GM19240 (cell line): ENCODE measurements around the gene NHLRC1.

ENCODE experiments used
- DNase-seq: peaks from one replicate; pipeline ENCODE4 v3.0.0; 2011; ENCODE audit warnings: low spot score; ENCODE audit not compliant: insufficient read length

The NHLRC1 gene

DNA sequence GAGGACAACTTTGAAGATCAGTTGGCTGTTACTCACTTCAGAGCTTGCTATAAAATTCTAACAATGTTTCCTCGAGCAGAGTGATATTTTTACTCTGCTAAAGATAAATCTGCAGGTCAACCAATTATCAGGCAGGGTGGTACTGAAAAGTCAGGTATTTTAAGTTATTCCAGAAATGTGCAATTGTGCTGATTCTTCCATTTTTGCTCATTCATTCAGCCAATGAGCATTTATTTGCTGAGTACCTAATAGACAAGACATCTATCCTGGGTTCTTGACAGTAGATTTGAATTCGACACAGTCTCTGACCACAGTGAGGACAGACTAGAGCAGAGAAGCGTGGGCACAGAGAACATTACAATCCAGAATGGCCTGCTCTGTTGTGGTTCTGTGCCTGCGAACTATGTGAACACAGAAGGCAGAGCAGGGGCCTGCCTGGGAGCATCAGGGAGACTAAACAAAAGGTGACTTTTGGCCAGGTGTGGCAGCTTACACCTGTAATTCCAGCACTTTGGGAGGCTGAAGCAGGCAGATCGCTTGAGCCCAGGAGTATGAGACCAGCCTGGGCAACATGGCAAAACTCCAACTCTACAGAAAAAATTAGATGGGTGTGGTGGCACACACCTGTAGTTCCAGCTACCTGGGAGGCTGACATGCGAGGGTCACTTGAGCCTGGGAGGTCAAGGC, 17.6 kb upstream of the NHLRC1 start:
- DNase-seq, result no peak

DNA sequence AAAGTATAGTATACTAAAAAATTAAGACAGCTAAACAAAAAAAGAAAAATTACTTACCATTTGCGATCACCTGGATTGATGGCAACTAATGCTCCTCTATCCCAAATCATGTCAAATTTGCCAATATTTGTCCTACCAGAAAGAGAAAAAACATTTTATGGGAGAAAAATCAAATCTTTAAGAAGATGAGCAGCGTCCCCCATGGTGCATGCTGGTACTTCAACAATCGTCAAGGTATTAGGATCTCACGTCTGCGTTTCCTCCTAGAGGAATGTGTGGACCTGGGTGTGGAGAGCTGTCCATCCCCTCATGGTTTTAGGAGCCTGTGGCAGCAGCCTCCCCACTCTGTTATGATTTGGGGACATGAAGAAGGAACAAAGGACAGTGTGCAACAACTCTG, 16.4 kb upstream of the NHLRC1 start:
- no peak for DNase-seq

DNA sequence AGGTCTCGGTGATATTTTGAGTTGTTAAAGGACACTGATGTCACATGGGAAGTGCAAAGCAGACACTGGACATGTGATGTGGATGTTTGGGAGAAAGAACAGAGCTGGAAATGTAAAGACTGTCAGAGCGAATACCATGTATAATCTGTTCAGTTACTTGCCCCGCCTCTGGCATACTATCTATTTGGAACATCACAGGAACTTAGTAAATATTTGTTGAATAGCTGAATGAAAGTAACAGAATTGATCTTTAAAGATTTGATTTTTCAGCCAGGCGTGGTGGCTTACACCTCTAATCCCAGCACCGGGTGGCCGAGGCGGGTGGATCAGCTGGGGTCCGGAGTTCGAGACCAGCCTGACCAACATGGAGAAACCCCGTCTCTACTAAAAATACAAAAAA, 13.8 kb upstream of the NHLRC1 start:
- DNase-seq, result no peak

DNA sequence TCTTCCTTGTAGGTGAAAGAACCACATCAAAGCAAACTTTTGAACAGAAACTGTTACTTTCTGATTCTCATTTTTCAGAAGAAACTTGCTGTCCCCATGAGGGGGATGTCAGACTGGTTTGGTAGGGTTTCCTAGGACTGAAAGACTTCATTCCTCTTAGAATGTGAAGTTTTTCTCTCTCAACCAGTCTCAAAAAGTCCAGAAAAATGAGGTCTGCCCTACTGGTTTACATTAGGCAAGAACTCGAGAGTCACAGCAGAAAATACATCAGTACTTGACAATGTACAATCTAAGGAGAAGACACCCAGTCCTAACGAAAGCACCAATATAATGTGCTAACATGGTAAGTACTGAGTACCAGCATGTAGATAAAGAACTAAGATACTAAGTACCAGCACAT, 12.7 kb upstream of the NHLRC1 start:
- DNase-seq, result no peak

DNA sequence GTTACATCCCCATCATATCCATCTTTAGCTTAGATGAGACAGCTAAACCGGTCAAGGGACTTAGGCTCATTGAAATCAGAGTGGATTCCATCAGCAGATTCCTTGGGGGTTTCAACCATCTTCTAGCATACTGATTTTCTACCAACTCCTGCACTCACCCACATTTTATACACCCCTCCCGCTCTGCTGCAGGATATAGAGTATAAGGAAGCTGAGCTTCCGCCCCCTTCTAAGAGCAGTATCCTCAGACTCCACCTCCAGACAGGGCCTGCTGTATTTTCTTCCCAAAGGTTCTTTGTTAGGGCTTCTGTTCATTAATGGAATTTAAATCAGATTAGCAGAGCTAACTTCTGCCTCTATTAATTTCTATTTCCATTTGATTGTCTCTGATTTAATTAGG, 9.9 kb upstream of the NHLRC1 start:
- DNase-seq, result no peak

DNA sequence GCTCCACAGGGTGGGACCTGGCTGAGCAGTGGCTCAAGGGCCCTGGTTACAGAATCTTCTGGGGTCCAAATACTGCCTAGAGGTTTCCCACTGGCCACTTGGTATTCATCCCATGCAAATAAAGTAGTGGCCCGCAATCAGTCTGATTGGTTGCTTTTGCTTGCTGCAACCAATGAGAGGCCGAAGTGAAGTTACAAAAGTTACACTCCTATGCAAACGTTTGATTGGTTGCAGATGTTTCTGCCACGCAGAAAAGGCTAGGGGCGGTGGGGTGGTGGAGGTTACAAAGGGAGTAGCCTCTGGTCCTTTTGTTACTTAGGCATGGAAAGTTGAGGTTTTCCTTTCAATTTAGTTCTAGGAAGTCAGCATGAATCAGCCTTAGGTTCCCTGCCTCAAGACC, 3.6 kb upstream of the NHLRC1 start:
- DNase-seq, result no peak

DNA sequence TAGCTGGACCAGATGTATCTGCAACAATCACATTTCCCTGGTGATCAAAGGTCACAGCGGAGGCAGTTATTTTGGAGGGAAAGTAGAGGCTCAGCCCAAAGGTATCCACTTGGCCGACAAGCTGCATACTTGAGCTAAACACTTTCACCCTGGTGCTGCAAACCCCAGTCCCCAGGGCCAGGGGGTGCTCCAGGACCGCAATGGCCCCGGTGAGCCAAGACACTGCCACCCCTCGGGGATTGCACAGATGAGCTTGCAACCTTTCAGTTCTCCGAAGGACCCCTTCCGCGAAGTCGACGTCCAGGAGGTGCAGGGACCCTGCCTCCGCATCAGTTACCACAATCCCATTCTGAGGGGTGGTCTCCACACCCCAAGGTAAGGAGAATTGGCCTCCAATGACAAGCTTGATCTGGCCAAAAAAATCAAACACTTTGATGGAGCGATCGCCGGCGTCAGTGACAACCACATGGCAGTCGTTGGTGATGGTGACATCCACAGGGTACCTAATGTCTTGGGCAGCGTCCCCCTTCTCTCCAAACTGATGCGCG, 823 bp downstream of the NHLRC1 start:
- no peak for DNase-seq

DNA sequence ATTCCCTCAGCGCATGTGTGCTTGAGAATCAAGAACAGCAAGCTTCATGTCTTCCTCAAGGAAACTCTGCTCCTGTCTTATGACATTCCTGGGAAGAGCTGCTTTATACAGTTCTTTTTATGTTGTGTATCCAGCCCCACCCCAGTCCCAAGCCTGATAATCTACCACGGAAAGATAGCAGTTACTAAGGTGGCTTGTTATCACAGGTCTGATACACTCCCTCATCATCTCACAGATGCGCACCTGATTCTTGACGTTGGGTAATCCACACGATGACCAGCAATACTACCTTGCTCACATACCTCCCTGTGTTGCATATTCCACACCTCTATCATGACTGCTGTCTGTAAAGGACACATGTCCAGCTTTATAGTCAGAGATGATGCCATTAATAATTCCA, 3.2 kb downstream of the NHLRC1 start:
- no peak for DNase-seq

DNA sequence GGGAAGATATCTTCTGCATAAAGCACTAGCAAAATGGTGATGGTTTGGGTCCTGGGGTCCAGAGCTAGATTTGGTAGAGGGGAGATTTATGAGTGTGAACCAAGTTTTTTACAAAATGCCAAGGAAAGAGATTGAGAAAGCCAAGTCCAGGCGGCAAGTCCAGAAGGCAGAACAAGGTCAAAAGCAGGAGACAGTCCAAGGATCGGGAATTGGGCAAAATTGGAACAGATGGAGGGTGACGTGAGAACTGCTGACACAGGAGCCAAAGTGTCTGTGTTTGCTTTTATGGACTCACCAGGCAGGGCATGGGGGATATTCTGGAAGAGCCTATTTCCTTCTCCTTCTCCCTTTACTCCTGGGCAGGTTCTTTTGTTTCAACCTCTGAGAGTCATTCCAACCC, 4.1 kb downstream of the NHLRC1 start:
- DNase-seq, result no peak

DNA sequence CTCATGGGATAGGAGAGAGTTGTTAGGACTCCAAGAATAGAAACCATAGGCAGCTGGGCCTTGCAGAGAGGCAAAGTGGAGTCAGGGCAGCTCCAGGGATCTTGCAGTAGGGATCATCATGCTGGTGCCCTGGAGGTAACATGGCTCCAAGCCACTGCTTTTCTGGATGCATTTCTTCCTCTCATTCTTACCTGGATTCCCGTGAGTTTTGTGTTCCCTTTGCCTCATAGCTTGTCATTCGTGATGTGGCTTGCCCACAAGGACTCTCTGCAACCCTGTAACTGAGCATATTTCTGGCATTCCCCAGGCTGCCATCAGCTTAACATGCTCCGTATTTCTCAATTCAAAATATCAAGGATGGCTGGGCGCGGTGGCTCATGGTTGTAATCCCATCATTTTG, 5.3 kb downstream of the NHLRC1 start:
- DNase-seq, result no peak

DNA sequence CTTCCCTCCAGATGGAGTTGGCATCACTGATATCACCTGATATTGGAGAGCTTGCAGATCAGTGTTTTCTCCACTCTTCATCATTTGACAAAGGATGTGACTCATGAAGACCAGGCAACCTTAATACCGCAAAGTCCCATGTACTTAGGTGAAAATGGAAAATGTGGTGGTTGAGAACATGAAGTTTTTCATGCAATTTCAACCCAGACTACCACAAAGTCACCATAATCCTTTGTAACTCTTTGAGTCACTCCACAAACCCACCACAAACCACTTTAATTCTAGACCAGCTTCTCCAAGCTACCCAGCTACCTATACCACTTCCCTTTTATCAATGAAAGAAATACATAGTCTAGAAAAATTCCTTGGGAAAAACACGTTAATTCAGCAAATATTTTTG, 7.1 kb downstream of the NHLRC1 start:
- no peak for DNase-seq

DNA sequence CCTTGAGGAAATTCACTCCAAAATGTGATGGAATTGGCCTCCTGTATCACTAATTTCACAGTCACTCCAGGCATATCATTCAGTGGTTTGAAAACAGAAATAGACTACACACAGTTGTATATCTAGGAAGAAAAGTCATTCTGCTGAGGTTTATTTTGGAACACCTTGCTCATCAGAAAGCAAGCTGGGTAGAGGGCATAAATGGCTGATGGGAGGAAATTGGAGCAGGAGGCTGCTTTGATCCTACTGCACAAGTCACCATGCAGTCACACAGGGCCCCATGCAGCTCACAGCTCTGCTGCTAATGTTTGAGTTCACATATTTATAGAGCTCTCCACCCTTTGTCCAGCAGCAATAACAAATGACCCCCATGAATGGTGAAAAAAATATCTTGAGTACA, 12.3 kb downstream of the NHLRC1 start:
- DNase-seq, result no peak

DNA sequence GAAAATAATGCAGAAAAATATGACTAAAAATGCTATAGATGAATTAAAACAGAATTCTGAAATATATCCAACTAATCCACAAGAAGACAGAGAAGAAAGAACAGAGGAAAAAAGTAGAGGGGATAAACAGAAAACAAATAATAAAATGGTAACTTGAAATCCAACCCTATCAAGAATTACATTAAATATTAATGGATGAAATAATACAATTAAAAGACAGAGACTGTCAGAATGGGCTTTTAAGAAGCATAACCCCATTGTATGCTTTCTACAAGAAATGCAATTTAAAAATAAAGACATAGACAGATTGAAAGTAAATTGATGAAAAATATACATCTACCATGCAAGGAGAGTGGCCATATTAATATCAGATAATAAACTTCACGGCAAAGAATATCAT, 15.4 kb downstream of the NHLRC1 start:
- DNase-seq, result no peak

DNA sequence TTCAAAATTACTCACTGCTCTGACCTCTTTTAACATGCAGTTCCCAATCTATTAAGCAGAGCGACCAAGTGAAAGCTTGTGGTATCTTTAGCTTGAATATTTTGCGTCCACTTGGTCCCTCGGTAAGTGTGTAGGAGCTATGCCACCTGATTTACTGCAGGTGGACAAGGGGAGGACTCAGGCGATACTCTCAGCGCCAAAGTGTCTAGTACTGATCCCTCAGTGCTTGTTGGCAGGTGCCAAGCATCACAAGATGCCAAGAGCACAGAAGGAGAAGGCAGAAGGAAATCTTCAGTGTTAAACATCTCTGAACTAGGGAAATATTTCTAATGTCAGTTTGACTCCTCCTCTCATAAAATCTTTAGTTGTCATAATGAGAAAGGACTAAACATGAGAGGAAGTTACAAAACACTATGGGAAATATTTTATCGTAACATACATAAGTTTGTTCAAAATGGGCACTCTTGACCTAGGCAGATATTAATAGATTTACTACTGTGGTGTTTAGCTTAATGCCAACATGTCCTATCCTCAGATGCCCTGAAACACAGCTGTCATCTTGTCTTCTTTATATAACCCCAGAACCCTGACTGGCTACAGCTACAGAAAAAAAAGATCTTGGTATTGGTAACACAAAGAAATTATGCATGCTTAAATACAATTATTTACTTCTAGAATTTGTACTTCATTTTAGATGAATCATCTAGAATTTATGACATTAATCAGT, 19.5 kb downstream of the NHLRC1 start:
- no peak for DNase-seq

DNA sequence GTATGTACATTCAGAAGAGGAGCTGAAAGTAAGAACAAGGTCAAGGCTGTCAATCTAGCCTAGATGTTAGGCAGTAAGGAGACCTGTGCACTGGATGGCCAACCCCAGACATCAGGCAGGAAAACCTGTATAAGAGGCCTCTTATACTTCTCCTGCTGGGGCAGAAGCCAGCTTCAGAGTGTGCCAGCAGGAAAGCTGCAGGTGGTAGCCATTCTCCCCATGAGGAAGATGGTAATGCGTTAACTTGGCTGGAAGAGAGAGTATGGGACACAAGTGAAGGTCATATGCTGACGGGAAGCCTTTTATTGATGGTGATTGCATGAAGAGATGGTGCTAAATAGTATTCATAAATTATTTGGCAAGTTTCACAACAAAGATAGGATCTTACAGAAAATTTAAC, 20.6 kb downstream of the NHLRC1 start:
- DNase-seq, result no peak

DNA sequence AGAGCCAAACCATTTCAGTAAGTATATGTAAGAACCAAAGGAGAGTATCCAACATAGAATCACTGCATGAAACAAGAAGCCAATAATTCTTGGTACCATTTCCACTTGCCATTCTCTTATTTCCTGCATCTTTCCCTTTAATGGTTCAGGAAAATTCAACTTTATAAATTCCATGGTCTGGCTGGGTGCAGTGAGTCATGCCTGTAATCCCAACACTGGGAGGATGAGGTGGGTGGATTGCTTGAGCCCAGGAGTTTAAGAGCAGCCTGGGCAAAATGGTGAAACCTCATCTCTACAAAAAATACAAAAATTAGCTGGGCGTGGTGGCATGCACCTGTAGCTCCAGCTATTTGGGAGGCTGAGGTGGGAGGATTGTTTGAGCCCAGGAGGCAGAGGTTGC, 21.2 kb downstream of the NHLRC1 start:
- no peak for DNase-seq

DNA sequence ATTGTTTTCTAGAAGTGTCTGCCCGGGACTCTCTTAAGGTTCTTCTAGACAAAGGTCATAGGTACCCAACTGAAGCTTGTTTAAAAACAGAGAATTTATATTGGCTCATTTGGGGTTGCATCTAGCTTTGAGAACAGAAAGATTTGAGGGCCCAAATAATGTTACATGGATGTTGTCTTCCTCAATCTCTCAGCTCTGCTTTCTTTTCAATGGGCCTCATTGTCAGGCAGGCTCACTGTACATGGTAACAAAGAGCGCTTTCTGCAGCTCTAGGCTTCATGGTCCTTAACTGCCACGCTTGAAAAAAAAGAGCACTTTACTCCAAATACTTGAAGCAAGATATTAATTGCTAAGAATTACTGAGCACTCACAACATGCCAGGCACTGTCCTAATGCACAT, 22.2 kb downstream of the NHLRC1 start:
- DNase-seq, result no peak

DNA sequence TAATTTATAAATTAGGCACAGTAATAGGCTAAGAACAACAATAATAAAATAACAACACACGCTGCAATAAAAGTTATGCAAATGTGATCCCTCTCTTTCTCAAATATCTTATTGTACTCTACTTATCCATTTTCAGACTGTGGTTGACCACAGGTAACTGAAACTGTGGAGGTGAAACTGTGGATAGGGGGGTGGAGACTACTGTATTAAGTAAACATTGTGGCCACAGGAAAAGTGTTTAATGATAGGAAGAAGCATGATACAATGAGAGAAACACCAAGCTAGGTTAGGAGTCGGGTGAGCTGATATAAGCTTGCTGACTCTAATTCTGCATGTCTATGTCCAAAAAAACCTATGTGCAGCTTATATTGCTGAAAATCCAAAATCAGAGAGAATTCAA, 23.0 kb downstream of the NHLRC1 start:
- no peak for DNase-seq

DNA sequence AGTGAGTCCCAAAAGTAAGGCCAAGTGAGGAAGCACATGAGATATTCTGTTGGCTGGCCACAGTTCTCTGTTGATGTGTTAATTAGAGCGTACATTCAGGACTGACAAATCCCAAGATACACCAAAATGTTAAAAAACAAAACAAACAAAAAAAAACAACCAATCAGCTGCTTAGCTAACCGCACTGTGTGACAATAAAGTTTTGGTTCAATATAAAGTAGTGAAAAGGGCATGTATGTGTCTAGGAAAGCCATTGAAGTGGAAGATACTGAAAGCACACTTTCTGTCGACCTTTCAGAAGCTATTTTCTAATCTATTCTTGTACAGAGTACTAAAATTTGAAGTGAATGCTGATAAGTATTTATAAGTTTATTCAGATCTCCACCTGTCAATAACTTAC, 26.1 kb downstream of the NHLRC1 start:
- DNase-seq, result no peak

DNA sequence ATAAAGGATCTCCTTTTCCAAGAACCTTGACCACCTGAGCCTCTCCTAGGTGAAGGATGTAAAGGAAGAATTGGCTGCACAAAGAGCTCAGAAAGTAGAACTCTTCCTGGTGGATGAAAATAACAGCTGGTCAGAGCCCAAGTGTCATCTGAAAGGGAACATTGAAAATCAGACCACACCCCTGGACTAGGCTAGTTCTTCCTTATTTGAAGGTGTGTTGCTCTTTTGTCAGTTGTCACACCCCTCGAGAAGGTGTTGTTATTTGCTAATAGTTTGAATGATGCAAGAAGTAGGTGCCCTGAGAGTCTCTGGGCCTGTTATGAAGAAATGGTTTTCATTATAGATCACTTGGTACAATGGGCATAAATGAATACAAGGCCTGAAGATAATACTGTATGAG, 31.1 kb downstream of the NHLRC1 start:
- no peak for DNase-seq

DNA sequence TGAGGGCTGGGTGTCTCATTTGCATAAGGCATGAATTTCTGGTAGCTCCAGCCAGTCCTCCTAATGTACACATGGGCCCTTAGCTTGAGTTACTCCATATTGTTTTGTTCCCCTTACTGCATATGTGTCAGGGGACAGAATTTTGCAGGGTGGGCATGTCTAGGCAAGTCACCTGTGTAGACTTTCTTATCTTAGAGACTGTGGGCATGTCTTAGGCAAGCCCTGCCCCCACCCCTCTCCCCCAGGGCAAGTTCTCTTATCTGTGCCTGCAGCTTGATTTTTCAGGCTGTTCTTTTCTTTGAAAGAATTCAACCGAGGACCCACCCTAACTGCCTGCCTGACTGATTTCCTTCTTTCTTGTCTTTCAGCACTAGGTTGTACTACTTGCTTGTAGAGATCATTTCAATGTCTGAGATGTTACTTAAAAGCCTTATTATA, 32.1 kb downstream of the NHLRC1 start:
- no peak for DNase-seq

DNA sequence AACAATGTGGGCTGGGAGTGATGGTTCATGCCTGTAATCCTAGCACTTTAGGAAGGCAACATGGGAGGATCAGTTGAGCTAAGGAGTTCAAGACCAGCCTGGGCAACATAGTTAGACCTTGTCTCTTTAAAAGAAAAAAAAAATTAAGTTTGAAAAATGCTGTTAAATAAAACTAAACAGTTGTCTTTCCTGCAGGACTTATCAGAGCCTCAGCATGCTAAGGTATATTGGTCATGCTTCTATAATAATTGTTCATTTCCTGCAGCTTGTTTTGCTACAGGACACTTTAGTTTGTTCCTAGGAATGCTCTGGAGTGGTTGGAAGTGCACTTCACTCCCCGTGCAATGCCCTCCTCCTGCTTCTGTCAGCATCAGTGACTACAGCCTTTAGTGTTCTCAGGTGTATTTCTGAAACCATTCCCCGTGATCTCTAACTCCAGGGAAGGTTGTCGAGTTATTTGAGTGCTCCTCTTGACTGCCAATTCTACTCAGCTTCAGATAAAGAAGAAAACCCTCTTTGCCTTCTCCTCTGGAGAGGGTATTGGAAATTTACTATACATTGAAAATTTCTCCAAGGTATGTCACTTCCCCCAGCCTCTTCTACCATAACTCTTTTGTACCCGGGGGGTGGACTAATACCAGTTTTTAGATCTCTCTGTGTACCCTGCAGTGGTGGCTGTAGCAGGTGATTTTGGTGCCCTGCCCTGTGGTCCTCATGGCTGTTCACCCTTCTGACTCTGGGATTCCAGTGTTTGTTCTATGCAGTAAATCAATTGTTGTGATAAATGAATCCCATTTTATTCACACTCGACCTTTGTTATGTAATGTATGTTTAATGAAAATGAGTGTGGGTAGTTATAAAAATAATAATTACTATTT, 33.8 kb downstream of the NHLRC1 start:
- DNase-seq, result no peak
